Lung (tissue), 12 donors: ENCODE measurements around the gene HGS. TPM values are rescaled to one million over a fixed set of nuclear protein-coding genes. Genes with fewer than 3 reads are reported as not detected.

ENCODE experiments used
- ATAC-seq: fragments of 200-7000 bp; cut with Tn5 transposase; one replicate; pipeline ENCODE4 v1.9.1; 2020; ENCODE audit warnings: moderate number of reproducible peaks; ENCODE audit not compliant: insufficient read depth, low FRiP score
- DNase-seq, 3 donors: peaks; one replicate each; pipeline ENCODE4 v3.0.0-alpha.2; 2013 to 2017
- H3K27ac ChIP-seq, 2 donors: one replicate each; pipeline ENCODE4 v1.5.1; 2013; ENCODE audit warnings: mild to moderate bottlenecking in 2 of 2, moderate library complexity in 2 of 2, control low read depth in 1 of 2, inconsistent platforms in 1 of 2, low read depth in 1 of 2, low read length in 1 of 2
- H3K27me3 ChIP-seq, 3 donors: one replicate each; pipeline ENCODE4 v1.5.1; 2013; ENCODE audit warnings: low read length in 2 of 3; ENCODE audit not compliant: control insufficient read depth in 3 of 3, insufficient read depth in 3 of 3
- H3K36me3 ChIP-seq, 4 donors: one replicate each; pipeline ENCODE4 v1.5.1; 2013; ENCODE audit warnings: low read length in 4 of 4, mild to moderate bottlenecking in 1 of 4, moderate library complexity in 1 of 4; ENCODE audit not compliant: control insufficient read depth in 4 of 4, insufficient read depth in 4 of 4
- H3K4me1 ChIP-seq, 5 donors: one replicate each; pipeline ENCODE4 v1.5.1; 2013; ENCODE audit warnings: low read length in 5 of 5, mild to moderate bottlenecking in 2 of 5, moderate library complexity in 1 of 5; ENCODE audit not compliant: control insufficient read depth in 5 of 5, insufficient read depth in 5 of 5
- H3K4me3 ChIP-seq: one replicate; pipeline ENCODE4 v1.5.1; 2013; ENCODE audit warnings: mild to moderate bottlenecking, control low read depth, moderate library complexity
- H3K9ac ChIP-seq, 2 donors: one replicate each; pipeline ENCODE4 v1.5.1; 2013; ENCODE audit warnings: low read length in 2 of 2, control low read depth in 1 of 2; ENCODE audit not compliant: insufficient read depth in 1 of 2
- H3K9me3 ChIP-seq, 4 donors: one replicate each; pipeline ENCODE4 v1.5.1; 2013; ENCODE audit warnings: low read length in 3 of 4, mild to moderate bottlenecking in 1 of 4, moderate library complexity in 1 of 4; ENCODE audit not compliant: control insufficient read depth in 4 of 4, insufficient read depth in 3 of 4
- WGBS, 2 donors: extraction: QIAGEN DNeasy Blood & Tissue Kit; methylation state at CpG; one replicate each; pipeline ENCODE4 v1.1.7; 2013; 5-methylcytosine and 5-hydroxymethylcytosine counted together
- polyA plus RNA-seq, 2 donors: library from polyadenylated mRNA; stranded (reverse); fragments of 200-250 nt; gene quantifications; one replicate each; pipeline ENCODE4 v1.2.1, GENCODE V29; 2013
- total RNA-seq, 2 donors: library from RNA; depleted of rRNA in 1 of 2; stranded (reverse); fragments of >200 nt in 1 of 2; gene quantifications; one replicate each; pipeline ENCODE4 v1.2.1, GENCODE V29; 2014 to 2021
- TF ChIP-seq, protein P1 (sequence below): IDR thresholded peaks from 2 replicates; pipeline ENCODE4 v1.5.1; 2012; ENCODE audit warnings: mild to moderate bottlenecking; ENCODE audit errors: control extremely low read depth, extremely low read depth
- donor health status: control.
- donor health status: control.
- donor health status: Bipolar disorder and iron deficiency.
- donor health status: healthy.
- donor health status: DM: yes; HTN: yes; CAD: no.

The HGS gene
- total and polyA plus RNA-seq, 4 donors, result 51.5 to 128 (median 108) TPM

DNA sequence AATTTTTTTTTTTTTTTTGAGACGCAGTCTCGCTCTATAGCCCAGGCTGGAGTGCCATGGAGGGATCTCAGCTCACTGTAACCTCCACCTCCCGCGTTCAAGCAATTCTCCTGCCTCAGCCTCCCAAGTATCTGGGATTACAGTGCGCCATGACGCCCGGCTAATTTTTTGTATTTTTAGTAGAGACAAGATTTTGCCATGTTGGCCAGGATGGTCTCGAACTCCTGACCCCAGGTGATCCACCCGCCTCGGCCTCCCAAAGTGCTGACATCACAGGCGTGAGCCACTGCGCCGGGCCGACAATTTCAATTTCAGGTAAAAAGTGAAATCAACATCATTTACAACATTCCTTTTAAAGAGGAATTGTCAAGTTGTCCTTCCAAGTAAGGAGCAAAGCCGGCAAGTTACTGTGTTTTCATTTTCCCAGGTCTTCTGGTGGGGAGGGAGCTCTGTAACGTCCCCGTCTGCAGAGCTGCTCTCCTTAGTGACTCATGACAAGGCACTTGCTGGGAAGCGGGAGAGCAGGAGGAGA is 47.8 kb upstream of the HGS start:
- Histone ChIP-seq H3K36me3 (peaks cover 0 to 3% (median 1%) of the 10 kb centered on the region in 4 donors), H3K4me3 (peak overlapping the region; percentile 86), H3K27me3 (no peaks in the 10 kb centered on the region), H3K27ac (peak overlapping the region; percentile 89 to 96), H3K9me3 (no peaks in the 10 kb centered on the region), H3K4me1 (peaks cover 0 to 14% (median 8%) of the 10 kb centered on the region in 5 donors), H3K9ac (peak overlapping the region; percentile 73 to 88)
- ATAC-seq, result peak; percentile 49
- 33 to 47% methylated on average over 18 of the region's 18 CpGs for WGBS, 2 donors
- TF ChIP-seq, protein P1, sequence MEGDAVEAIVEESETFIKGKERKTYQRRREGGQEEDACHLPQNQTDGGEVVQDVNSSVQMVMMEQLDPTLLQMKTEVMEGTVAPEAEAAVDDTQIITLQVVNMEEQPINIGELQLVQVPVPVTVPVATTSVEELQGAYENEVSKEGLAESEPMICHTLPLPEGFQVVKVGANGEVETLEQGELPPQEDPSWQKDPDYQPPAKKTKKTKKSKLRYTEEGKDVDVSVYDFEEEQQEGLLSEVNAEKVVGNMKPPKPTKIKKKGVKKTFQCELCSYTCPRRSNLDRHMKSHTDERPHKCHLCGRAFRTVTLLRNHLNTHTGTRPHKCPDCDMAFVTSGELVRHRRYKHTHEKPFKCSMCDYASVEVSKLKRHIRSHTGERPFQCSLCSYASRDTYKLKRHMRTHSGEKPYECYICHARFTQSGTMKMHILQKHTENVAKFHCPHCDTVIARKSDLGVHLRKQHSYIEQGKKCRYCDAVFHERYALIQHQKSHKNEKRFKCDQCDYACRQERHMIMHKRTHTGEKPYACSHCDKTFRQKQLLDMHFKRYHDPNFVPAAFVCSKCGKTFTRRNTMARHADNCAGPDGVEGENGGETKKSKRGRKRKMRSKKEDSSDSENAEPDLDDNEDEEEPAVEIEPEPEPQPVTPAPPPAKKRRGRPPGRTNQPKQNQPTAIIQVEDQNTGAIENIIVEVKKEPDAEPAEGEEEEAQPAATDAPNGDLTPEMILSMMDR, result no peak
- no peak for DNase-seq

DNA sequence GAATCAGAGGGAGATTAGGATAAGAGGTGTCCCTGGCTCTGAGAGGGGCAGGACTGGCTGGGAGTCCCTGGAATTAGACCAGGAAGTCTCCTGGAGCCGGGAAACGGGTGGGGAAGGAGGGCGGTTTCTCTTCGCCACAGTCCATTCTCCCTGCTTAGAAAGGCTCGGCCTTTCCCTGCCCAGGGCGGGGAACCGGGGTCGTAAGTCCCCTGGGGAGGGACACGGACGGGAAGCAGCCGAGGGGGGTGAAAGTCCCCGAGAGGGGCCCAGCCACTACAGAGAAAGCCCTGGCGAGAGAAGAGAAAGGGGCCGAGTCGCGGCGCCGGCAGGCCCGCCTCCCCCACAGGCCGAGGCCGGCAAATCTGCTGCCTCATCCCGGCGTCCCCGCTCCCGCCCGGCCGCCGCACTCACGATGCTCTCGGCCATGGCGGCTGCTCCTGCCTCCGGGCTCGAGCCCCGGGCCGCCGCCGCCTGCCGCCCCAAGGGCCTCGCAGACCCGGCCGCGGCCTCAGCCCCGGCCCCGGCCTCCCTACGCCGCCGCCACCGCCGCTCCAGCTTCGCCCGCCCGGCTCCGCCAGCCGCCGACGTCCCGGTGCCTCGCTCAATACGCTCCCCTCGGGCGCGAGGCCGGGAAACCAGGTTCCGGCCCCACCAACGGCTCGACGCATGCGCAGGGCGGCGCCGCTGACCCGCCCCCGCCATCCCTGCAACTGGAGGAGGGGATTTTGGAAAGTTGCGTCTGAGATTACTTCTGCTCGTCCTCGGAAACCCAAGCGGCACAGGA is 47.1 kb upstream of the HGS start, which contains the start of the genes NPLOC4 and TSPAN10:
Gene NPLOC4 (minus strand): TSS at position 608 of the 784 bp plus-strand sequence. CDS start 182 bp downstream, at position 426.
Gene TSPAN10 (plus strand): TSS at position 692 of the 784 bp plus-strand sequence. CDS start 5,217 bp downstream, outside the sequence.
- DNase-seq (peak; percentile 91 to 93 (median 92)), ATAC-seq (peak; percentile 90)
- Histone ChIP-seq H3K9me3 (no peaks in the 10 kb centered on the region), H3K27ac (peak within 1 kb of the TSS; percentile 89 to 96), H3K4me1 (peaks cover 0 to 14% (median 8%) of the 10 kb centered on the region in 5 donors), H3K4me3 (peak within 1 kb of the TSS; percentile 86), H3K36me3 (no peaks in the 10 kb centered on the region), H3K9ac (peak within 1 kb of the TSS; percentile 73 to 88), H3K27me3 (no peaks in the 10 kb centered on the region)
- 0 to 1% methylated on average over 56 to 77 of the region's 77 CpGs for WGBS, 2 donors
- TF ChIP-seq, protein P1, result no peak

DNA sequence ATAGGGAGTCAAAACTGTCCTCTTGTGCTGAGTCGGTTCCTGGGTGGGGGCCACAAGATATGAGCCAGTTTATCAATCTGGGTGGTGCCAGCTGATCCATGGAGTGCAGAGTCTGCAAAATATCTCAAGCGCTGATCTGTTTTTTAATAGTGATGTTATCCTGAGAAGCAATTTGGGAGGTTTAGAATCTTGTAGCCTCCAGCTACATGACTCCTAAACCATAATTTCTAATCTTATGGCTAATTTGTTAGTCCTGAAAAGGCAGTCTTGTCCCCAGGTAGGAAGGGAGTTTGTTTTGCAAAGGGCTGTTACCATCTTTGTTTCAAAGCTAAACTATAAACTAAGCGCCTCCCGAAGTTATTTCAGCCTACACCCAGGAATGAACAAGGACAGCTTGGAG is 45.1 kb upstream of the HGS start:
- Histone ChIP-seq H3K4me3 (no peak overlapping the region), H3K9ac (no peak overlapping the region), H3K9me3 (no peaks in the 10 kb centered on the region), H3K27ac (no peak overlapping the region), H3K4me1 (peaks cover 0 to 14% (median 8%) of the 10 kb centered on the region in 5 donors), H3K36me3 (no peaks in the 10 kb centered on the region), H3K27me3 (no peaks in the 10 kb centered on the region)
- TF ChIP-seq, protein P1, result no peak
- no peak for ATAC-seq
- DNase-seq, result no peak
- WGBS, 2 donors, result 79 to 88% methylated on average over 4 of the region's 4 CpGs
